Measurements from ENCODE around the gene PTPRM.
"Not testable (repeated sequence)": the region's sequence is repeated elsewhere in the genome, so short reads cannot be mapped to it uniquely, and the experiment has no call there.

Gene PTPRM

GRCh38 chr18:7725473-7725872, 158.4 kb downstream of the PTPRM start:
- no peak for DNase-seq

GRCh38 chr18:7725897-7726296, 158.8 kb downstream of the PTPRM start:
- DNase-seq, result no peak

GRCh38 chr18:7726522-7726921, 159.4 kb downstream of the PTPRM start:
- DNase-seq, result no peak

- no peak for DNase-seq
Observed at GRCh38 chr18:7727361-7728076, 160.4 kb downstream of the PTPRM start.

- no peak for DNase-seq
Observed at GRCh38 chr18:7728297-7728696, 161.2 kb downstream of the PTPRM start.

GRCh38 chr18:7729868-7730267, 162.8 kb downstream of the PTPRM start:
- no peak for DNase-seq

- DNase-seq, result no peak
Observed at GRCh38 chr18:7730682-7731081, 163.6 kb downstream of the PTPRM start.

- no peak for DNase-seq
Observed at GRCh38 chr18:7733642-7734041, 166.5 kb downstream of the PTPRM start.

GRCh38 chr18:7735196-7735595, 168.1 kb downstream of the PTPRM start:
- no peak for DNase-seq

- no peak for DNase-seq
Observed at GRCh38 chr18:7735626-7736175, 168.6 kb downstream of the PTPRM start.

GRCh38 chr18:7736526-7736925, 169.4 kb downstream of the PTPRM start:
- DNase-seq, result not testable (repeated sequence)

GRCh38 chr18:7737550-7737949, 170.4 kb downstream of the PTPRM start:
- no peak for DNase-seq

- no peak for DNase-seq
Observed at GRCh38 chr18:7740821-7741220, 173.7 kb downstream of the PTPRM start.

GRCh38 chr18:7741640-7742039, 174.5 kb downstream of the PTPRM start:
- DNase-seq, result no peak

GRCh38 chr18:7742224-7742623, 175.1 kb downstream of the PTPRM start:
- DNase-seq, result peak in 2 of 58 donors; percentile 2 to 8

GRCh38 chr18:7743256-7743655, 176.1 kb downstream of the PTPRM start:
- no peak for DNase-seq

GRCh38 chr18:7746106-7746505, 179.0 kb downstream of the PTPRM start:
- DNase-seq, result no peak

GRCh38 chr18:7748251-7749007, 181.3 kb downstream of the PTPRM start:
- DNase-seq, result no peak

GRCh38 chr18:7749008-7749405, 181.9 kb downstream of the PTPRM start:
- no peak for DNase-seq

- no peak for DNase-seq
Observed at GRCh38 chr18:7749510-7749981, 182.4 kb downstream of the PTPRM start.

- DNase-seq, result no peak
Observed at GRCh38 chr18:7750095-7750663, 183.1 kb downstream of the PTPRM start.

GRCh38 chr18:7750966-7751365, 183.8 kb downstream of the PTPRM start:
- DNase-seq, result no peak

All from anterior cingulate cortex (tissue), 58 donors.